HG03139 (cell line): Measurements from ENCODE around the gene PHLDA3.

Experiments used
- ATAC-seq: cut with Tn5 transposase; IDR thresholded peaks from one replicate; pipeline ENCODE4 v1.9.1; 2021; ENCODE audit not compliant: unreplicated experiment

Gene PHLDA3

GRCh38 chr1:201436393-201436792 lies 32.6 kb downstream of the PHLDA3 start:
- ATAC-seq, result no peak

GRCh38 chr1:201434266-201434665 lies 34.7 kb downstream of the PHLDA3 start:
- no peak for ATAC-seq

GRCh38 chr1:201433609-201434008 lies 35.4 kb downstream of the PHLDA3 start:
- ATAC-seq, result no peak

- no peak for ATAC-seq
Observed at GRCh38 chr1:201430776-201431175, 38.2 kb downstream of the PHLDA3 start.

- no peak for ATAC-seq
Observed at GRCh38 chr1:201429736-201430501, 39.1 kb downstream of the PHLDA3 start.

GRCh38 chr1:201427963-201428362 lies 41.0 kb downstream of the PHLDA3 start:
- no peak for ATAC-seq

- ATAC-seq, result no peak
Observed at GRCh38 chr1:201426479-201427310, 42.3 kb downstream of the PHLDA3 start.

- no peak for ATAC-seq
Observed at GRCh38 chr1:201424146-201424545, 44.8 kb downstream of the PHLDA3 start.

GRCh38 chr1:201423655-201424054 lies 45.3 kb downstream of the PHLDA3 start:
- ATAC-seq, result no peak

- ATAC-seq, result no peak
Observed at GRCh38 chr1:201422436-201423030, 46.5 kb downstream of the PHLDA3 start.

GRCh38 chr1:201422026-201422425 lies 47.0 kb downstream of the PHLDA3 start:
- ATAC-seq, result no peak

- ATAC-seq, result no peak
Observed at GRCh38 chr1:201421041-201421440, 47.9 kb downstream of the PHLDA3 start.

GRCh38 chr1:201420608-201421002 lies 48.4 kb downstream of the PHLDA3 start:
- no peak for ATAC-seq

- ATAC-seq, result no peak
Observed at GRCh38 chr1:201419746-201420607, 49.0 kb downstream of the PHLDA3 start.

GRCh38 chr1:201419256-201419655 lies 49.7 kb downstream of the PHLDA3 start:
- ATAC-seq, result no peak

GRCh38 chr1:201418461-201418860 lies 50.5 kb downstream of the PHLDA3 start:
- ATAC-seq, result no peak
